K562 (cell line): ENCODE data around the gene PDZRN3.

Source experiments
- CTCF ChIP-seq, 3 experiments: IDR thresholded peaks in 2 of 3; conservative IDR thresholded peaks in 1 of 3; 2 replicates each; pipeline ENCODE4 v1.5.1; 2011 to 2012; ENCODE audit warnings: low read length in 3 of 3, mild to moderate bottlenecking in 3 of 3, control low read depth in 2 of 3, improper control_type of control experiment in 1 of 3, inconsistent platforms in 1 of 3, low read depth in 1 of 3, mixed read lengths in 1 of 3, moderate library complexity in 1 of 3; ENCODE audit not compliant: insufficient read depth in 2 of 3
- DNMT1 ChIP-seq: fragments of 450-650 bp; IDR thresholded peaks from 2 replicates; pipeline ENCODE4 v1.6.1; 2016; ENCODE audit warnings: antibody characterized with exemption, mild to moderate bottlenecking
- NFE2L1 ChIP-seq: fragments of 450-650 bp; IDR thresholded peaks from 2 replicates; pipeline ENCODE4 v1.6.1; 2016; ENCODE audit warnings: missing genetic modification characterization, low read depth, mild to moderate bottlenecking, missing compliant biosample characterization, moderate library complexity, borderline replicate concordance

GRCh38 chr3:73602170-73602569, 22.6 kb downstream of the PDZRN3 start:
- no peak for TF ChIP-seq CTCF (IDR thresholded peaks at IDR 0.05 in 2 of 3, conservative IDR thresholded peaks at IDR 0.05 in 1 of 3; ENCODE audit: insufficient read depth in 2 of 3, low read depth in 1 of 3, low read length in 3 of 3)
- no peak for TF ChIP-seq NFE2L1 (tag)
- TF ChIP-seq DNMT1, result no peak
